Activated T-helper 17 cell treated with anti-CD3 and anti-CD28 coated beads, Interleukin-2, amount 50 U/mL, for 72 hours (primary cell): ENCODE results near the gene CFAP97. TPM values are rescaled to one million over a fixed set of nuclear protein-coding genes. Genes with fewer than 3 reads are reported as not detected.
"Not testable (repeated sequence)": the region's sequence is repeated elsewhere in the genome, so short reads cannot be mapped to it uniquely, and the experiment has no call there.

Source experiments
- ATAC-seq: fragments of 150-1000 bp; cut with Tn5 transposase; replicated peaks from 2 replicates; pipeline ENCODE4 v1.10.0; 2021; ENCODE audit warnings: mild to moderate bottlenecking, moderate library complexity
- H3K27ac Mint-ChIP-seq: one replicate; pipeline ENCODE4 v1.8.0; 2022; ENCODE audit warnings: mixed read lengths
- H3K27me3 Mint-ChIP-seq: one replicate; pipeline ENCODE4 v1.8.0; 2022; ENCODE audit warnings: mixed read lengths
- H3K36me3 Mint-ChIP-seq: one replicate; pipeline ENCODE4 v1.8.0; 2022; ENCODE audit warnings: low read depth, mild to moderate bottlenecking, mixed read lengths
- H3K4me1 Mint-ChIP-seq: one replicate; pipeline ENCODE4 v1.8.0; 2022; ENCODE audit warnings: mixed read lengths
- H3K4me3 Mint-ChIP-seq: one replicate; pipeline ENCODE4 v1.8.0; 2022; ENCODE audit warnings: mild to moderate bottlenecking, mixed read lengths
- H3K9me3 Mint-ChIP-seq: one replicate; pipeline ENCODE4 v1.8.0; 2022; ENCODE audit warnings: mixed read lengths
- total RNA-seq, 2 donors: library from RNA; stranded (reverse); gene quantifications; one replicate each; pipeline ENCODE4 v1.2.3, GENCODE V29; 2022

CFAP97 gene
- 10 to 100 TPM; 33.7 to 37.0 TPM for total RNA-seq

DNA sequence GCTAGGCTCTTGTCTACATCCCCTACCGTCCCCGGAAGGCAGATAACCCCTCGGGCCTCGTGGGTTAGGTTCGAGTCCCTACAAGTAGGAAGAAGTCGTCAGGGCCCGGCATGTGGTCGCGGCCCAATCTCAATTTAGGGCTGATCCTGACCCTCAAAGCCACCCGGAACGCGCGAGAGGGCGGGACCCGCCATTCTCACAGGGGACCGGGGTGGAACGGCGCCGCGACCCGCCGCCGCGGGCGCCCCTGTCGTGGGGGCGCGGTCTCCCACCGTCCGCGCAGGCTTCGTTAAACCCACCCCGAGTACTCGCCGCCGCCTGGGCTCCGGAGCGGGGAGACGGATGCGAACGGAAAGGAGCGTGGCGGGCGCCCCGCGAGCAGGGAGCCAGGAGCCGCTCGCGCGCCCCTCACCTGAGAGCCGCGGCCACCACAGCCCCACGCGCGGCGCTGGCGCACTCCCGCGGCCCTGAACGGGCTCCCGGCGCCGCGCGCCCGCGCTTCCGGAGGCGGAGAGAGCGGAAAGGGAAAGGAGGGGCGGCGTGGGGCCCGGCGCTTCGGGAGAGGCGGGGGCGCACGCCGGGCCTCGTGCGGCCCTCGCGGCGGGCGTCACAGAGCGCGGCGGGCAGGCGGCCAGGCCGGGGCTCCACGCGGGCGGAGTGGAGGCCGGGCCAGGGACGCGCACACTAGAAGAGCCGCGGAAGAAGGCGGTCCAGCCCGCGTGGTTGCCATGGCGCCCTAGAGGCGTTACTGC, at the start of gene CFAP97:
Gene CFAP97 (minus strand): TSS at position 515 of the 752 bp plus-strand sequence. CDS start 12,804 bp downstream, outside the sequence.
- H3K4me1 Mint-ChIP-seq: peaks cover 16% of the 10 kb centered on the region
- ATAC-seq: peak; percentile 87
- H3K27me3 Mint-ChIP-seq: no peaks in the 10 kb centered on the region
- peak within 1 kb of the TSS; percentile 100 for H3K27ac Mint-ChIP-seq
- peaks cover 29% of the 10 kb centered on the region for H3K36me3 Mint-ChIP-seq
- no peaks in the 10 kb centered on the region for H3K9me3 Mint-ChIP-seq
- peak within 1 kb of the TSS; percentile 99 for H3K4me3 Mint-ChIP-seq

GRCh38 chr4:185249105-185249504, 45.3 kb upstream of the CFAP97 start:
- Mint-ChIP-seq H3K4me1 (peaks cover 22% of the 10 kb centered on the region), H3K4me3 (no peak overlapping the region), H3K27ac (no peak overlapping the region), H3K9me3 (no peaks in the 10 kb centered on the region), H3K36me3 (peaks cover 13% of the 10 kb centered on the region), H3K27me3 (no peaks in the 10 kb centered on the region)
- ATAC-seq: no peak

DNA sequence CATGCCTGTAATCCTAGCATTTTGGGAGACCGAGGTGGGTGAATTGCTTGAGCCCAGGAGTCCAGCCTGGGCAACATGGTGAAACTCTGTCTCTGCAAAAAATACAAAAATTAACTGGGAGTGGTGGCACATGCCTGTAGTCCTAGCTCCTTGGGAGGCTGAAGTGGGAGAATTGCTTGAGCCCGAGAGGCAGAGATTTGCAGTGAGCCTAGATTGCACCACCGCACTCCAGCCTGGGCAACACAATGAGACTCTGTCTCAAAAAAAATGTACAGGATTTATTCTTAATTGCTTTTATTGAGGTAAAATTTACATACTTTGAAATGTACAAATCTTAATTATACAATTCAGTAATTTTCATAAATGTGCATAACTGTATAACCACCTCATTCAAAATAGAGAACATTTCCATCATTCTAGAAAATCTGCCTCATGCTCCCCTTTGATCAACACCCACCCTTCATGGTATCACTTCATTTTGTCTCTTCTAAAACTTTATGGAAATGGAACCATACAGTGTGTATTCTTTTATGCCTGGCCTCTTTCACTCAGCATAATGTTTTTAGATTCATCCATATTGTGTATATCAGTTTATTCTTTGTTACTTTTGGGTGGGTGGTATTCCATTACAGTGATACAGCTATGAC, 44.7 kb upstream of the CFAP97 start:
- Mint-ChIP-seq H3K27me3 (no peaks in the 10 kb centered on the region), H3K36me3 (peaks cover 10% of the 10 kb centered on the region), H3K27ac (no peak overlapping the region), H3K4me1 (peaks cover 16% of the 10 kb centered on the region), H3K9me3 (no peaks in the 10 kb centered on the region), H3K4me3 (no peak overlapping the region)
- ATAC-seq: no peak

DNA sequence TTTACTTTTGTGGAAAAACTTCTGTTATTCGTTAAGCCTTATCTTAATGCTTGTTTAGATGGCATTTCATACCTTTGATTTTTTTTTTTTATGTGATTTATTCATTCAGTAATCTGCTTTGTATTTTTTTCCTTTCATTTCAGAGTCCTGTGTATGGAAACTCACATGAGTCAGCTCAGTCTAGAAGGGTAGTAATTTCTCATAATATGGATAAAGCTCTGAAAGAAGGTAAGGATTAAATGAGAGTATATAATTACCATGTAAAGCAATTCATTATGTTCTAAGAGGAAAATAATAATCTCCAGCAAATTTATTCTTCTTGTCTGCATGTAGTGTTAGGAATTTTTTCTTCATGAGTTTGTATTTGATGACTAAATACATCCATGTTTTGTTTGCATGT, 43.4 kb upstream of the CFAP97 start:
- Mint-ChIP-seq H3K27ac (peak overlapping the region; percentile 66), H3K36me3 (peaks cover 10% of the 10 kb centered on the region), H3K4me1 (peaks cover 15% of the 10 kb centered on the region)

GRCh38 chr4:185246453-185246852, 42.7 kb upstream of the CFAP97 start:
- Mint-ChIP-seq H3K27me3 (no peaks in the 10 kb centered on the region), H3K27ac (peak overlapping the region; percentile 66), H3K9me3 (no peaks in the 10 kb centered on the region), H3K36me3 (peaks cover 10% of the 10 kb centered on the region), H3K4me1 (peaks cover 11% of the 10 kb centered on the region), H3K4me3 (peak overlapping the region; percentile 27)
- no peak for ATAC-seq

More for the DNA sequence above, 43.4 kb upstream of the CFAP97 start:
- Mint-ChIP-seq H3K9me3 (no peaks in the 10 kb centered on the region), H3K27me3 (no peaks in the 10 kb centered on the region), H3K4me3 (peak overlapping the region; percentile 27)
- ATAC-seq: peak; percentile 76

DNA sequence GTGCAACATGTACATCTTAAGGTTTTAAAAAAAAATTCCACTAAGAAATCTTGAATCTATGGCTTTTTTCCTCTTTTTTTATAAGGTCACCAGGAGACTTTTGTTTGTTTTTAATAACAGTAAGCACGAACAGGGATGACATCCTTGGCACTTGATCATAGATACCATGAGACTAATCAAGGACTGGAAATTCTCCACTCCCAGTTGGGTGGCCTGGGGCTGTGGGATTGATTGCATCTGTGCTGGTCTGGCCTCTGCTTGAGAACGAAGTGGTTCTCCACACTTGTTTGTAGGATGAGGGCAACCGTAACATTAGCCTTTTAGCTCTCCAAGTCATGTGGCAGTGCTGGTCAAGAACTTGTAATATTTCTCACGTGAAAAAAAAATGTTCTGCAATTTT, 41.0 kb upstream of the CFAP97 start:
- no peaks in the 10 kb centered on the region for H3K9me3 Mint-ChIP-seq
- ATAC-seq: no peak
- peaks cover 10% of the 10 kb centered on the region for H3K36me3 Mint-ChIP-seq
- H3K4me3 Mint-ChIP-seq: no peak overlapping the region
- no peak overlapping the region for H3K27ac Mint-ChIP-seq
- H3K27me3 Mint-ChIP-seq: no peaks in the 10 kb centered on the region
- H3K4me1 Mint-ChIP-seq: peaks cover 7% of the 10 kb centered on the region

DNA sequence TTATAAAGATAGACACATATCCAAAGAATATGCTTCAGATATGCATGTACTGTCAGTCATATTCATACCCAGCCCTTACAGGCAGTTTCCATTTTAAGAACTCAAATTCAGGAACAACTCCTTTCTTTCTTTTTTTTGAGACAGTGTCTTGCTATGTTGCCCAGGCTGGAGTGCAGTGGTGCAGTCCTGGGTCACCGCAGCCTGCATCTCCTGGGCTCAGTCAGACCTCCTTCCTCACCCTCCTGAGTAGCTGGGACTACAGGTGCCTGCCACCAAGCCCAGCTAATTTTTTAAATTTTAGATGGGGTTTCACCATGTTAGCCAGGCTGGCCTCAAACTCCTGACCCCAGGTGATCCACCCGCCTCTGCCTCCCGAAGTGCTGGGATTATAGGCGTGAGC, 40.1 kb upstream of the CFAP97 start:
- no peak for ATAC-seq
- no peaks in the 10 kb centered on the region for H3K9me3 Mint-ChIP-seq
- H3K4me3 Mint-ChIP-seq: no peak overlapping the region
- peaks cover 7% of the 10 kb centered on the region for H3K4me1 Mint-ChIP-seq
- H3K36me3 Mint-ChIP-seq: peaks cover 10% of the 10 kb centered on the region
- no peaks in the 10 kb centered on the region for H3K27me3 Mint-ChIP-seq
- no peak overlapping the region for H3K27ac Mint-ChIP-seq

DNA sequence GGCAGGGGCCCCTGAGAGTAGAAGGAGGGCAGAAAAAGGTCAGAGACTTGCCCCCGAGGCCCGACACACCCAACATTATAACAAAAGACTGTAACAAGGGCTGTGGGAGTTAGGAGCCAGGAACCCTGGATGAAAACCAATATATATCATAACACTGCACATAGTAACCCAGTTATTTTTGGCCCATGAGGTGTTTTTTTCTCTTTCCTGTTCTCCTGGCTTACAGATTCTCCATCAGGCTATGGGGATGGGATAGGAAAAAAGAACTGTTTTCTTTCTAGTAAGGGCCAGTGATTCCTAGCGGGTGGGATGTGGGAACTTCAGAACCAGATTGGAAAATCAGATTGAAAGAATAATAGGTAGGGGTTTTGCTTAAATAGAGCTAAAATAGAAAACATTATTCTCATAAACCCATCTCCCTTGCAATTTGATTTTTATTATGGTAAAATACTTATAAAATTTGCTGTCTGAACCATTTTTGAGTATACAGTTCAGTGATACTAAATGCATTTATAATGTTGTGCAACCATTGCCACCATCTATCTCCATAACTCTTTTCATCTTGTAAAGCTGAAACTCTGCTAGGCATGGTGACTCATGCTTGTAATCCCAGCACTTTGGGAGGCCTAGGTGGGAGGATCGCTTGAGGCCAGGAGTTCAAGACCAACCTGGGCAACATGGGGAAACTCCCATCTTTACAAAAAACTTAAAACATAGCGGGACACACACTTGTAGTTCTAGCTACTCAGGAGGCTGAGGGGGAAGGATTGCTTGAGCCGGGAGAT, 39.1 kb upstream of the CFAP97 start:
- Mint-ChIP-seq H3K27ac (no peak overlapping the region), H3K9me3 (no peaks in the 10 kb centered on the region), H3K4me1 (peaks cover 15% of the 10 kb centered on the region), H3K27me3 (no peaks in the 10 kb centered on the region), H3K36me3 (peaks cover 10% of the 10 kb centered on the region), H3K4me3 (no peak overlapping the region)
- ATAC-seq: no peak

DNA sequence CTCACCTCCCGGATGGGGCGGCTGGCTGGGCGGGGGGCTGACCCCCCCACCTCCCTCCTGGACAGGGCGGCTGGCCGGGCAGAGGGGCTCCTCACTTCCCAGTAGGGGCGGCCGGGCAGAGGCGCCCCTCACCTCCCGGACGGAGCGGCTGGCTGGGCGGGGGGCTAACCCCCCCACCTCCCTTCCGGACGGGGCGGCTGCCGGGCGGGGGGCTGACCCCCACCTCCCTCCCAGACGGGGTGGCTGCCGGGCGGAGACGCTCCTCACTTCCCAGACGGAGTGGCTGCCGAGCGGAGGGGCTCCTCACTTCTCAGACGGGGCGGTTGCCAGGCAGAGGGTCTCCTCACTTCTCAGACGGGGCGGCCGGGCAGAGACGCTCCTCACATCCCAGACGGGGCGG, 36.7 kb upstream of the CFAP97 start:
- H3K27me3 Mint-ChIP-seq, H3K4me1 Mint-ChIP-seq, H3K36me3 Mint-ChIP-seq, H3K9me3 Mint-ChIP-seq, H3K27ac Mint-ChIP-seq, ATAC-seq, H3K4me3 Mint-ChIP-seq: not testable (repeated sequence)

DNA sequence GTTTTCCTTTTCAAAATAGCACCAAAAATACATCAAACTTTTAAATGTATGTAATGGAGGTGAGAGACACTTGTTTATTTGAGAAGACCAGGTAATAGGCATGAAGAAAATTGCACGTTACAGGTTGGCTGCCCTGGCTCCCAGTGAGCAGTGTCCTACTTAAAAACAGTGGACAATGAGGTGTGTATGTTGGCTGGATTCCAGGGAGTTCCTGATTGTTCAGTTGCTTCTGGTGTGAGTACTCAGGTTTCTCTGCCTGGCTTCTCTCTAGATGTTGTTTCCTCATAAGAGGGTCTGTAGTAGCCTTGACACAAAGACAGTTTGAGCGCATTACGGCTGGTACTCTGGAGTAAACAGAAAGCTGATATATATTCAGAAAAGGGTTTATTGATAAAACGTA, 35.0 kb upstream of the CFAP97 start:
- H3K4me1 Mint-ChIP-seq: peaks cover 9% of the 10 kb centered on the region
- H3K27me3 Mint-ChIP-seq: no peaks in the 10 kb centered on the region
- H3K9me3 Mint-ChIP-seq: no peaks in the 10 kb centered on the region
- no peaks in the 10 kb centered on the region for H3K36me3 Mint-ChIP-seq
- no peak for ATAC-seq
- peak overlapping the region; percentile 71 for H3K4me3 Mint-ChIP-seq
- H3K27ac Mint-ChIP-seq: peak overlapping the region; percentile 76

- H3K36me3 Mint-ChIP-seq: no peaks in the 10 kb centered on the region
- no peaks in the 10 kb centered on the region for H3K9me3 Mint-ChIP-seq
- H3K4me3 Mint-ChIP-seq: peak overlapping the region; percentile 71
- ATAC-seq: peak; percentile 96
- peaks cover 9% of the 10 kb centered on the region for H3K4me1 Mint-ChIP-seq
- no peaks in the 10 kb centered on the region for H3K27me3 Mint-ChIP-seq
- peak overlapping the region; percentile 76 for H3K27ac Mint-ChIP-seq
These were observed 34.4 kb upstream of the CFAP97 start for GRCh38 chr4:185238215-185238681.

GRCh38 chr4:185237175-185237574, 33.4 kb upstream of the CFAP97 start:
- Mint-ChIP-seq H3K4me3 (no peak overlapping the region), H3K27me3 (no peaks in the 10 kb centered on the region), H3K4me1 (peaks cover 16% of the 10 kb centered on the region), H3K27ac (no peak overlapping the region), H3K36me3 (no peaks in the 10 kb centered on the region), H3K9me3 (no peaks in the 10 kb centered on the region)
- ATAC-seq: no peak

- Mint-ChIP-seq H3K4me3 (no peak overlapping the region), H3K27me3 (no peaks in the 10 kb centered on the region), H3K4me1 (peaks cover 22% of the 10 kb centered on the region), H3K36me3 (no peaks in the 10 kb centered on the region), H3K27ac (no peak overlapping the region), H3K9me3 (no peaks in the 10 kb centered on the region)
- ATAC-seq: no peak
These were observed 32.2 kb upstream of the CFAP97 start for GRCh38 chr4:185235843-185236503.

- H3K27me3 Mint-ChIP-seq: no peaks in the 10 kb centered on the region
- H3K4me3 Mint-ChIP-seq: no peak overlapping the region
- H3K36me3 Mint-ChIP-seq: no peaks in the 10 kb centered on the region
- ATAC-seq: no peak
- no peaks in the 10 kb centered on the region for H3K9me3 Mint-ChIP-seq
- H3K27ac Mint-ChIP-seq: no peak overlapping the region
- H3K4me1 Mint-ChIP-seq: peaks cover 22% of the 10 kb centered on the region
These were observed 31.5 kb upstream of the CFAP97 start for GRCh38 chr4:185235119-185235842.
